HCT116 (cell line): ENCODE data around the gene SND1. TPM values are rescaled to one million over a fixed set of nuclear protein-coding genes. Genes with fewer than 3 reads are reported as not detected.

Experiments
- ATAC-seq: fragments of 200-7000 bp; cut with Tn5 transposase; 2 replicates; pipeline ENCODE4 v1.9.1; 2020; ENCODE audit warnings: mild to moderate bottlenecking, moderate library complexity
- BruUV-seq: library from RNA; stranded (reverse); fragments of 400-500 nt; replicated peaks from 2 replicates; lab custom pipeline; 2021; lab: Mats Ljungman, UMichigan
- CTCF ChIA-PET: fragments of 300-600 bp; sonication (Branson Sonifier 250); formaldehyde crosslinking; loops from one replicate; lab custom pipeline; 2021; ENCODE audit warnings: antibody characterized with exemption; lab: Charles Lee
- POLR2A ChIA-PET: fragments of 300-600, 350-600 bp; sonication (Branson Sonifier 250); formaldehyde crosslinking; loops from one replicate; lab custom pipeline; 2021; ENCODE audit warnings: antibody characterized with exemption; lab: Charles Lee
- RAD21 ChIA-PET, 2 experiments: fragments of 300-600 bp; sonication (Branson Sonifier 250); formaldehyde crosslinking; loops; one replicate each; lab custom pipeline; 2023; ENCODE audit warnings: low total read pairs in 2 of 2; ENCODE audit not compliant: uncharacterized antibody in 2 of 2, unreplicated experiment in 2 of 2, low non-redundant PET in 1 of 2; lab: Charles Lee
- DNase-seq: peaks from one replicate; pipeline ENCODE4 v3.0.0-alpha.2; 2010; ENCODE audit warnings: low read depth, low spot score
- H2AFZ ChIP-seq: fragments of 200-600 bp; shearing (Covaris generic), sonication (generic); 2 replicates; pipeline ENCODE4 v1.6.1; 2017; ENCODE audit warnings: low read depth, mixed run types, mixed read lengths, antibody characterized with exemption, low read length; ENCODE audit not compliant: poor library complexity, severe bottlenecking
- H3K27ac ChIP-seq: 2 replicates; pipeline ENCODE4 v1.5.1; 2012; ENCODE audit warnings: low read depth, low read length
- H3K27me3 ChIP-seq: fragments of 200-600 bp; sonication (generic); 2 replicates; pipeline ENCODE4 v1.6.1; 2016; ENCODE audit warnings: mixed run types, low read length, mixed read lengths; ENCODE audit not compliant: insufficient read depth
- H3K36me3 ChIP-seq, 2 experiments: fragments of 200-500 bp in 1 of 2; fragments of 200-600 bp in 1 of 2; sonication (Bioruptor generic) in 1 of 2; sonication (generic) in 1 of 2; 2 replicates each; pipeline versions ENCODE4 v1.5.1 to v1.6.1; 2014 to 2016; ENCODE audit warnings: low read length in 2 of 2, inconsistent platforms in 1 of 2, mixed read lengths in 1 of 2, mixed run types in 1 of 2; ENCODE audit not compliant: insufficient read depth in 2 of 2, control insufficient read depth in 1 of 2
- H3K4me1 ChIP-seq, 2 experiments: fragments of 200-600 bp in 1 of 2; sonication (generic) in 1 of 2; 2 replicates each; pipeline versions ENCODE4 v1.5.1 to v1.6.1; 2012 to 2017; ENCODE audit warnings: low read length in 2 of 2, inconsistent platforms in 1 of 2, mild to moderate bottlenecking in 1 of 2, mixed read lengths in 1 of 2, mixed run types in 1 of 2, moderate library complexity in 1 of 2; ENCODE audit not compliant: insufficient read depth in 2 of 2, control insufficient read depth in 1 of 2
- H3K4me2 ChIP-seq: fragments of 200-600 bp; sonication (generic); 2 replicates; pipeline ENCODE4 v1.6.1; 2017; ENCODE audit warnings: mixed run types, low read length, mixed read lengths
- H3K4me3 ChIP-seq, 2 experiments: fragments of 200-600 bp in 1 of 2; sonication (generic) in 1 of 2; replicated peaks in 1 of 2; 2 replicates each; pipeline ENCODE4 v1.5.1; 2011 to 2016; ENCODE audit warnings: low read length in 2 of 2, control low read depth in 1 of 2, low read depth in 1 of 2, mild to moderate bottlenecking in 1 of 2, mixed read lengths in 1 of 2, mixed run types in 1 of 2
- H3K79me2 ChIP-seq: fragments of 200-600 bp; sonication (generic); 2 replicates; pipeline ENCODE4 v1.6.1; 2017; ENCODE audit warnings: mild to moderate bottlenecking, mixed run types, low read length, moderate library complexity, mixed read lengths; ENCODE audit not compliant: insufficient read depth
- H3K9ac ChIP-seq: fragments of 200-600 bp; sonication (generic); 2 replicates; pipeline ENCODE4 v1.6.1; 2016; ENCODE audit warnings: low read length, mixed read lengths
- H3K9me2 ChIP-seq: fragments of 200-600 bp; sonication (generic), shearing (Covaris generic); 2 replicates; pipeline ENCODE4 v1.6.1; 2017; ENCODE audit warnings: mixed run types, mild to moderate bottlenecking, moderate library complexity; ENCODE audit not compliant: insufficient read depth
- H3K9me3 ChIP-seq, 2 experiments: fragments of 200-500 bp in 1 of 2; fragments of 200-600 bp in 1 of 2; sonication (Bioruptor generic) in 1 of 2; sonication (generic) in 1 of 2; 2 replicates each; pipeline ENCODE4 v1.6.1; 2014 to 2017; ENCODE audit warnings: low read length in 2 of 2, mixed read lengths in 2 of 2, inconsistent platforms in 1 of 2, low read depth in 1 of 2, mild to moderate bottlenecking in 1 of 2, mixed run types in 1 of 2, moderate library complexity in 1 of 2; ENCODE audit not compliant: control insufficient read depth in 1 of 2, insufficient read depth in 1 of 2
- H4K20me1 ChIP-seq: fragments of 200-600 bp; sonication (generic), shearing (Covaris generic); 2 replicates; pipeline ENCODE4 v1.6.1; 2017; ENCODE audit warnings: mixed run types, mild to moderate bottlenecking, moderate library complexity; ENCODE audit not compliant: insufficient read depth
- CBX3 ChIP-seq: IDR thresholded peaks from 2 replicates; pipeline ENCODE4 v1.6.1; 2012; ENCODE audit warnings: low read depth
- EZH2phosphoT487 ChIP-seq: fragments of 200-600 bp; IDR thresholded peaks from 2 replicates; pipeline ENCODE4 v1.6.1; 2018; ENCODE audit warnings: antibody characterized with exemption, borderline replicate concordance
- FOSL1 ChIP-seq: IDR thresholded peaks from 2 replicates; pipeline ENCODE4 v1.6.1; 2012; ENCODE audit warnings: low read depth
- JUND ChIP-seq: IDR thresholded peaks from 2 replicates; pipeline ENCODE4 v1.6.1; 2012
- POLR2A ChIP-seq: IDR thresholded peaks from 2 replicates; pipeline ENCODE4 v1.7.0; 2011; ENCODE audit warnings: borderline replicate concordance; ENCODE audit not compliant: insufficient read depth, insufficient read length; ENCODE audit errors: extremely low read depth
- POLR2AphosphoS5 ChIP-seq: IDR thresholded peaks from 2 replicates; pipeline ENCODE4 v1.6.1; 2011; ENCODE audit warnings: mild to moderate bottlenecking, low read depth, low read length, moderate library complexity
- SP1 ChIP-seq: IDR thresholded peaks from 2 replicates; pipeline ENCODE4 v1.6.1; 2012; ENCODE audit warnings: low read depth
- TCF7L2 ChIP-seq: IDR thresholded peaks from 2 replicates; pipeline ENCODE4 v1.7.0; 2011; ENCODE audit warnings: borderline replicate concordance, inconsistent platforms; ENCODE audit not compliant: insufficient read depth, insufficient read length; ENCODE audit errors: extremely low read depth
- YY1 ChIP-seq: IDR thresholded peaks from 2 replicates; pipeline ENCODE4 v1.6.1; 2011; ENCODE audit warnings: low read length, low read depth, moderate library complexity, mild to moderate bottlenecking; ENCODE audit not compliant: insufficient replicate concordance; ENCODE audit errors: extremely low read depth
- ZFX ChIP-seq: fragments of 450-650 bp; IDR thresholded peaks from 2 replicates; pipeline ENCODE4 v1.6.1; 2017
- ZNF274 ChIP-seq: fragments of 200-500 bp; sonication (Bioruptor generic); IDR thresholded peaks from 2 replicates; pipeline ENCODE4 v1.6.1; 2014; ENCODE audit warnings: mild to moderate bottlenecking, low read depth, low read length, inconsistent platforms
- intact Hi-C: fragments of 100-400 bp; cut with micrococcal nuclease; formaldehyde crosslinking; loops from 2 replicates; pipeline ENCODE4 v1.10.0; 2022
- total RNA-seq: library from RNA; stranded (reverse); gene quantifications from one replicate; pipeline ENCODE4 v1.2.1, GENCODE V29; 2021; ENCODE audit not compliant: unreplicated experiment
- TF ChIP-seq, protein P1 (sequence below): IDR thresholded peaks from 2 replicates; pipeline ENCODE4 v1.6.1; 2011; ENCODE audit warnings: mild to moderate bottlenecking, low read length, moderate library complexity; ENCODE audit not compliant: insufficient replicate concordance; ENCODE audit errors: extremely low read depth
- TF ChIP-seq, protein P2 (sequence below): IDR thresholded peaks from 2 replicates; pipeline ENCODE4 v1.6.1; 2012; ENCODE audit warnings: low read depth
- TF ChIP-seq, protein P3 (sequence below): IDR thresholded peaks from 2 replicates; pipeline ENCODE4 v1.6.1; 2012

Gene SND1
- total RNA-seq, 1 experiment from 2014 or later = 169 TPM

DNA sequence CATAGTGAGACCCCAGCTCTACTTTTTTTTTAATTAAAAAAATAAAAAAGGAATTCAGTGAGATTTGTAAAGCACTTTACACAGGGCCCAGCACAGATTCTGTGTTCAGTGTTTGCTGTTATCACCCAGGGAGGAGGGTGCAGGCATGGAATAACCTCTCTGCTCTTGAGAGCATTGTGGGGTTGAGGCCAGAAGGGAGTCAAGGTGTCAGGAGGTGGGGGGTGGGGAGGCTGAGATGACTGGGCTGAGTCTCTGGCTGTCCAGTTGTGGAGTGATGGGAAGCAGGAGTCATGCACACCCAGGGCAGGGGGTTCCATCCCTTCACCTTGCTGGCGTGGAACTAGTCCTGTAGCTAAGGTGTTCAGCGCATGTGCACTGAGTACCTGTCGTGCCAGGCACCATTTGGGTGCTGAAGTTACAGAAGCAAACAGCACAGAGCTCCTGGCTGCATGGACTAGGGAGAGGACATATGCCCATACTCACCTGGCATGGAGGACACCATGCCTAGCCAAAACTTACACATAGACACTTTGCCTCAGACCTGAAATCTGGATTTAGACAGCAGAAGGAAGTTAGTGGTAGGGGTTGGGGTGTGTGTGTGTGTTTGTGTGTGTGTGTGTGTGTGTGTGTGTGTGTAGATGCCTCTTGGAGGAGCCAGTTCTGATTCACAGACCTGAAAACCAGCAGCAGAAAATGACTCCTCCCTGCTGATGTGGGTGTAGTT is 448.4 kb downstream of the SND1 start:
- H3K4me1 ChIP-seq = no peaks in the 10 kb centered on the region
- intact Hi-C loops = no loop called here
- no peak for ATAC-seq
- ChIA-PET CTCF (no interaction called here), RAD21 (no interaction called here), POLR2A (no interaction called here)
- H4K20me1 ChIP-seq = no peaks in the 10 kb centered on the region
- H3K4me2 ChIP-seq = no peak overlapping the region
- H3K36me3 ChIP-seq = peaks cover 0 to 2% of the 10 kb centered on the region in 2 experiments; a peak in 1 of 4 replicates
- no peak for TF ChIP-seq JUND
- TF ChIP-seq TCF7L2 = no peak
- no peak for TF ChIP-seq POLR2AphosphoS5
- TF ChIP-seq, protein P1, sequence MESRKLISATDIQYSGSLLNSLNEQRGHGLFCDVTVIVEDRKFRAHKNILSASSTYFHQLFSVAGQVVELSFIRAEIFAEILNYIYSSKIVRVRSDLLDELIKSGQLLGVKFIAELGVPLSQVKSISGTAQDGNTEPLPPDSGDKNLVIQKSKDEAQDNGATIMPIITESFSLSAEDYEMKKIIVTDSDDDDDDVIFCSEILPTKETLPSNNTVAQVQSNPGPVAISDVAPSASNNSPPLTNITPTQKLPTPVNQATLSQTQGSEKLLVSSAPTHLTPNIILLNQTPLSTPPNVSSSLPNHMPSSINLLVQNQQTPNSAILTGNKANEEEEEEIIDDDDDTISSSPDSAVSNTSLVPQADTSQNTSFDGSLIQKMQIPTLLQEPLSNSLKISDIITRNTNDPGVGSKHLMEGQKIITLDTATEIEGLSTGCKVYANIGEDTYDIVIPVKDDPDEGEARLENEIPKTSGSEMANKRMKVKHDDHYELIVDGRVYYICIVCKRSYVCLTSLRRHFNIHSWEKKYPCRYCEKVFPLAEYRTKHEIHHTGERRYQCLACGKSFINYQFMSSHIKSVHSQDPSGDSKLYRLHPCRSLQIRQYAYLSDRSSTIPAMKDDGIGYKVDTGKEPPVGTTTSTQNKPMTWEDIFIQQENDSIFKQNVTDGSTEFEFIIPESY = no peak
- no peak for TF ChIP-seq FOSL1
- no peak for TF ChIP-seq ZNF274
- no peak for TF ChIP-seq POLR2A
- no peak for TF ChIP-seq SP1
- TF ChIP-seq, protein P2, sequence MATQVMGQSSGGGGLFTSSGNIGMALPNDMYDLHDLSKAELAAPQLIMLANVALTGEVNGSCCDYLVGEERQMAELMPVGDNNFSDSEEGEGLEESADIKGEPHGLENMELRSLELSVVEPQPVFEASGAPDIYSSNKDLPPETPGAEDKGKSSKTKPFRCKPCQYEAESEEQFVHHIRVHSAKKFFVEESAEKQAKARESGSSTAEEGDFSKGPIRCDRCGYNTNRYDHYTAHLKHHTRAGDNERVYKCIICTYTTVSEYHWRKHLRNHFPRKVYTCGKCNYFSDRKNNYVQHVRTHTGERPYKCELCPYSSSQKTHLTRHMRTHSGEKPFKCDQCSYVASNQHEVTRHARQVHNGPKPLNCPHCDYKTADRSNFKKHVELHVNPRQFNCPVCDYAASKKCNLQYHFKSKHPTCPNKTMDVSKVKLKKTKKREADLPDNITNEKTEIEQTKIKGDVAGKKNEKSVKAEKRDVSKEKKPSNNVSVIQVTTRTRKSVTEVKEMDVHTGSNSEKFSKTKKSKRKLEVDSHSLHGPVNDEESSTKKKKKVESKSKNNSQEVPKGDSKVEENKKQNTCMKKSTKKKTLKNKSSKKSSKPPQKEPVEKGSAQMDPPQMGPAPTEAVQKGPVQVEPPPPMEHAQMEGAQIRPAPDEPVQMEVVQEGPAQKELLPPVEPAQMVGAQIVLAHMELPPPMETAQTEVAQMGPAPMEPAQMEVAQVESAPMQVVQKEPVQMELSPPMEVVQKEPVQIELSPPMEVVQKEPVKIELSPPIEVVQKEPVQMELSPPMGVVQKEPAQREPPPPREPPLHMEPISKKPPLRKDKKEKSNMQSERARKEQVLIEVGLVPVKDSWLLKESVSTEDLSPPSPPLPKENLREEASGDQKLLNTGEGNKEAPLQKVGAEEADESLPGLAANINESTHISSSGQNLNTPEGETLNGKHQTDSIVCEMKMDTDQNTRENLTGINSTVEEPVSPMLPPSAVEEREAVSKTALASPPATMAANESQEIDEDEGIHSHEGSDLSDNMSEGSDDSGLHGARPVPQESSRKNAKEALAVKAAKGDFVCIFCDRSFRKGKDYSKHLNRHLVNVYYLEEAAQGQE = no peak
- TF ChIP-seq, protein P3, sequence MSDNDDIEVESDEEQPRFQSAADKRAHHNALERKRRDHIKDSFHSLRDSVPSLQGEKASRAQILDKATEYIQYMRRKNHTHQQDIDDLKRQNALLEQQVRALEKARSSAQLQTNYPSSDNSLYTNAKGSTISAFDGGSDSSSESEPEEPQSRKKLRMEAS = no peak
- no peak for TF ChIP-seq CBX3
- no peak for TF ChIP-seq EZH2phosphoT487
- no peak for TF ChIP-seq ZFX
- no peak for TF ChIP-seq YY1
- no peaks in the 10 kb centered on the region for H3K9me2 ChIP-seq
- no peak for DNase-seq
- no peak overlapping the region for H3K4me3 ChIP-seq
- no peak overlapping the region for H2AFZ ChIP-seq
- H3K9ac ChIP-seq = no peak overlapping the region
- H3K27me3 ChIP-seq = no peaks in the 10 kb centered on the region
- BruUV-seq = no TSS peak
- no peaks in the 10 kb centered on the region for H3K79me2 ChIP-seq
- H3K27ac ChIP-seq = no peak overlapping the region
- H3K9me3 ChIP-seq = no peaks in the 10 kb centered on the region
